Hepatocyte (in vitro differentiated cells): ENCODE data around the gene ZNF438.

ENCODE experiments used
- EZH2 ChIP-seq: fragments of 200-600 bp; sonication (generic); IDR thresholded peaks from 2 replicates; pipeline ENCODE4 v1.6.1; 2016; ENCODE audit warnings: antibody characterized with exemption, mild to moderate bottlenecking, borderline replicate concordance
- TF ChIP-seq, protein P1 (sequence below): fragments of 200-600 bp; sonication (generic); IDR thresholded peaks from 2 replicates; pipeline ENCODE4 v1.5.1; 2016; ENCODE audit warnings: antibody characterized with exemption, mild to moderate bottlenecking; ENCODE audit not compliant: poor library complexity

DNA sequence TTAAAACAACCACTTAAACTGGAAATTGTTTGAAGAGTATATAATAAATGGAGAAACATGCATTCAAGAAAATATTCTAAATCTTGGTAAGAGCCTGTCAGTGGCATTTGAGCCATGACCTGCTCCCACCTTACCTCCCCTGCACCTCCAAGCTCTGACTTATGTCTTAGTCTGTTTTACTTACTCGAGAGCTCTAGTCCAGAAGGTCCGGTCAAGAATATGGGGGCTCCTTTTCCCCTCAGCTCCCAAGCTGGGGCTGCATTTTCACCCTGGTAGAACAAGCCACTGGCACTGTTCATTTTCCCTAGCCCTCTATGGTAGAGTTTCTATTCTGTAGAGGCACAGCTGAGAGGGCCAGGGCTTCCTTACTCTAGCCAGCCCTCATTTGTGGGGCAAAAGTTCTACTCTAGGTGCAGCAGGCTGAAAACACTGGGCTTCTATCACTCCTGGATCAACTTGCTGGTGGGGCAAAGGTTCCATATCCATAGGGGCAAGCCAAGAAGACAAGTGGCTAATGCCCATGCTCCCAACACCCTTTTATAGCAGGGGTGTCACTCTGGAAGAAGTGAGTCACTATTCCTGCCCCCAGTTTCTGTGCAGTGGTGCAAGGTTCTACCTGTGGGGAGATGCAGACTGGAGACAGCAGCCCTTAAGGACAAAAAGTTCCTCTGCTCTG lies 40.6 kb downstream of the ZNF438 start:
- TF ChIP-seq, protein P1, sequence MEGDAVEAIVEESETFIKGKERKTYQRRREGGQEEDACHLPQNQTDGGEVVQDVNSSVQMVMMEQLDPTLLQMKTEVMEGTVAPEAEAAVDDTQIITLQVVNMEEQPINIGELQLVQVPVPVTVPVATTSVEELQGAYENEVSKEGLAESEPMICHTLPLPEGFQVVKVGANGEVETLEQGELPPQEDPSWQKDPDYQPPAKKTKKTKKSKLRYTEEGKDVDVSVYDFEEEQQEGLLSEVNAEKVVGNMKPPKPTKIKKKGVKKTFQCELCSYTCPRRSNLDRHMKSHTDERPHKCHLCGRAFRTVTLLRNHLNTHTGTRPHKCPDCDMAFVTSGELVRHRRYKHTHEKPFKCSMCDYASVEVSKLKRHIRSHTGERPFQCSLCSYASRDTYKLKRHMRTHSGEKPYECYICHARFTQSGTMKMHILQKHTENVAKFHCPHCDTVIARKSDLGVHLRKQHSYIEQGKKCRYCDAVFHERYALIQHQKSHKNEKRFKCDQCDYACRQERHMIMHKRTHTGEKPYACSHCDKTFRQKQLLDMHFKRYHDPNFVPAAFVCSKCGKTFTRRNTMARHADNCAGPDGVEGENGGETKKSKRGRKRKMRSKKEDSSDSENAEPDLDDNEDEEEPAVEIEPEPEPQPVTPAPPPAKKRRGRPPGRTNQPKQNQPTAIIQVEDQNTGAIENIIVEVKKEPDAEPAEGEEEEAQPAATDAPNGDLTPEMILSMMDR, result no peak
- TF ChIP-seq EZH2, result no peak
